Chondrocyte (in vitro differentiated cells): ENCODE data around the gene VMAC. TPM values are rescaled to one million over a fixed set of nuclear protein-coding genes. Genes with fewer than 3 reads are reported as not detected.

Experiments
- DNase-seq: peaks from one replicate; pipeline ENCODE4 v3.0.0; 2021; ENCODE audit warnings: mixed read lengths, low spot score
- H3K27ac Mint-ChIP-seq: one replicate; pipeline ENCODE4 v1.8.0; 2021; ENCODE audit warnings: mild to moderate bottlenecking, moderate library complexity, mixed read lengths; ENCODE audit not compliant: unreplicated experiment
- H3K27me3 Mint-ChIP-seq: 2 replicates; pipeline ENCODE4 v1.8.0; 2021; ENCODE audit warnings: low read depth, mixed read lengths
- H3K36me3 Mint-ChIP-seq: 2 replicates; pipeline ENCODE4 v1.8.0; 2021; ENCODE audit warnings: low read depth, mixed read lengths
- H3K4me1 Mint-ChIP-seq: 2 replicates; pipeline ENCODE4 v1.8.0; 2021; ENCODE audit warnings: low read depth, mild to moderate bottlenecking, mixed read lengths
- H3K4me3 Mint-ChIP-seq: one replicate; pipeline ENCODE4 v1.8.0; 2021; ENCODE audit warnings: mild to moderate bottlenecking, moderate library complexity, mixed read lengths; ENCODE audit not compliant: unreplicated experiment
- H3K9me3 Mint-ChIP-seq: 2 replicates; pipeline ENCODE4 v1.8.0; 2021; ENCODE audit warnings: low read depth, mixed read lengths
- total RNA-seq: library from RNA; stranded (reverse); gene quantifications from 3 replicates; pipeline ENCODE4 v1.2.1, GENCODE V29; 2021
- TF ChIP-seq, protein P1 (sequence below): fragments of 200-600 bp; sonication (generic); IDR thresholded peaks from 2 replicates; pipeline ENCODE4 v1.5.0; 2021; ENCODE audit warnings: antibody characterized with exemption, mild to moderate bottlenecking, moderate library complexity

VMAC gene
- total RNA-seq, 1 donor from 2014 or later: 6.1 TPM

DNA sequence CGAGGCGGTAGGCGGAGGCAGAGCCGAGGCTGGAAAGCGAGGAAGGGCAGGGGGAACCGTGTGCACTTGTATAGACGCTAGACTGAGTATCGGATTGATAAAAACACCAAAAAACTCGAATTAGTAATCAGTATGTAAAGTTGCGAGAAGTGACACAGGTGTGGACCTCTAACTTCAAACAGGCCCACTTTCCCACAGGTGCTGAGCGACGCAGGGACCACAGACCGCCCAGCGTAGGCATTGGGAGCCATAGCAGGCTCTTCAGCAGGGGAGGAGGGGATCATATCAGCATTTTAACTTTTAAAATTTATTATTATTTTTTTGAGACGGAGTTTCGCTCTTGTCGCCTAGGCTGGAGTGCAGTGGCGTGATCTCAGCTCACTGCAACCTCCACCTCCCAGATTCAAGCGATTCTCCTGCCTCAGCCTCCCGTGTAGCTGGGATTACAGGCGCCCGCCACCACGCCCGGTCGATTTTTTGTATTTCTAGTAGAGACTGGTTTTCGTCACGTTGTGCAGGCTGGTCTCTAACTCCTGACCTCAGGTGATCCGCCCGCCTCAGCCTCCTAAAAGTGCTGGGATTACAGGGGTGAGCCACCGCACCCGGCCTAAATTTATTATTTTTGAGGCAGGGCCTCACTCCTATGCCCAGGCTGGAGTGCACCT, 574 bp downstream of the VMAC start:
- H3K27ac Mint-ChIP-seq: no peak overlapping the region
- H3K9me3 Mint-ChIP-seq: no peaks in the 10 kb centered on the region
- H3K27me3 Mint-ChIP-seq: no peaks in the 10 kb centered on the region
- H3K4me1 Mint-ChIP-seq: peaks cover 22% of the 10 kb centered on the region
- peak overlapping the region; percentile 97 for H3K4me3 Mint-ChIP-seq
- no peak for DNase-seq
- TF ChIP-seq, protein P1, sequence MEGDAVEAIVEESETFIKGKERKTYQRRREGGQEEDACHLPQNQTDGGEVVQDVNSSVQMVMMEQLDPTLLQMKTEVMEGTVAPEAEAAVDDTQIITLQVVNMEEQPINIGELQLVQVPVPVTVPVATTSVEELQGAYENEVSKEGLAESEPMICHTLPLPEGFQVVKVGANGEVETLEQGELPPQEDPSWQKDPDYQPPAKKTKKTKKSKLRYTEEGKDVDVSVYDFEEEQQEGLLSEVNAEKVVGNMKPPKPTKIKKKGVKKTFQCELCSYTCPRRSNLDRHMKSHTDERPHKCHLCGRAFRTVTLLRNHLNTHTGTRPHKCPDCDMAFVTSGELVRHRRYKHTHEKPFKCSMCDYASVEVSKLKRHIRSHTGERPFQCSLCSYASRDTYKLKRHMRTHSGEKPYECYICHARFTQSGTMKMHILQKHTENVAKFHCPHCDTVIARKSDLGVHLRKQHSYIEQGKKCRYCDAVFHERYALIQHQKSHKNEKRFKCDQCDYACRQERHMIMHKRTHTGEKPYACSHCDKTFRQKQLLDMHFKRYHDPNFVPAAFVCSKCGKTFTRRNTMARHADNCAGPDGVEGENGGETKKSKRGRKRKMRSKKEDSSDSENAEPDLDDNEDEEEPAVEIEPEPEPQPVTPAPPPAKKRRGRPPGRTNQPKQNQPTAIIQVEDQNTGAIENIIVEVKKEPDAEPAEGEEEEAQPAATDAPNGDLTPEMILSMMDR: no peak
- no peaks in the 10 kb centered on the region for H3K36me3 Mint-ChIP-seq

DNA sequence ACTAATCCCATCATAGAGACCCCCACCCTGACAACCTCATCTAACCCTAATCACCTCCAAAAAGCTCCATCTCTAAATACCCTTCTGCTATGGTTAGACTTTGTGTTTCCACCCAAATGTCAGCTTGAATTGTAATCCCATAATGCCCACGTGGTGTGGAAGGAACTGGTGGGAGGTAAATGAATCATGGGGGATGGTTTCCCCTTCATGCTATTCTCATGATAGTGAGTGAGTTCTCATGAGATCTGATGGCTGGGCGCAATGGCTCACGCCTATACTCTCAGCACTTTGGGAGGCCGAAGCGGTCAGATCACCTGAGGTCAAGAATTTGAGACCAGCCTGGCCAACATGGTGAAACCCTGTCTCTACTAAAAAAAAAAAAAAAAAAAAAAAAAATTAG, 2.6 kb downstream of the VMAC start:
- Mint-ChIP-seq H3K27ac (no peak overlapping the region), H3K9me3 (no peaks in the 10 kb centered on the region), H3K4me3 (no peak overlapping the region), H3K27me3 (no peaks in the 10 kb centered on the region), H3K36me3 (no peaks in the 10 kb centered on the region), H3K4me1 (peaks cover 14% of the 10 kb centered on the region)
- TF ChIP-seq, protein P1: no peak
- DNase-seq: no peak

GRCh38 chr19:5908773-5909442, 4.2 kb downstream of the VMAC start:
- DNase-seq: no peak
- Mint-ChIP-seq H3K4me3 (no peak overlapping the region), H3K36me3 (no peaks in the 10 kb centered on the region), H3K9me3 (no peaks in the 10 kb centered on the region), H3K27ac (no peak overlapping the region), H3K4me1 (peaks cover 8% of the 10 kb centered on the region), H3K27me3 (no peaks in the 10 kb centered on the region)
- TF ChIP-seq, protein P1: no peak

DNA sequence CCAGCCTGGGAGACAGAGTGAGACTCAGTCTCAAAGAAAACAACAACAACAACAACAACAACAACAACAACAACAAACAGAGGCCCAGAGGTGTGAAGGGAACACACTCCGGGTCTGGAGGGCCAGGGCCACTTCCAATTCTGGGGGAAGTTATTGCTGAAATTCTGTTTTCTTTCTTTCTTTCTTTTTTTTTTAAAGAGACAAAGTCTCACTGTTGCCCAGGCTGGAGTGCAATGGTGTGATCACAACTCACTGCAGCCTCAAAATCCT, 5.9 kb downstream of the VMAC start:
- Mint-ChIP-seq H3K9me3 (no peaks in the 10 kb centered on the region), H3K36me3 (no peaks in the 10 kb centered on the region), H3K27me3 (no peaks in the 10 kb centered on the region), H3K4me1 (peaks cover 15% of the 10 kb centered on the region), H3K27ac (no peak overlapping the region), H3K4me3 (no peak overlapping the region)
- TF ChIP-seq, protein P1: no peak
- DNase-seq: no peak

DNA sequence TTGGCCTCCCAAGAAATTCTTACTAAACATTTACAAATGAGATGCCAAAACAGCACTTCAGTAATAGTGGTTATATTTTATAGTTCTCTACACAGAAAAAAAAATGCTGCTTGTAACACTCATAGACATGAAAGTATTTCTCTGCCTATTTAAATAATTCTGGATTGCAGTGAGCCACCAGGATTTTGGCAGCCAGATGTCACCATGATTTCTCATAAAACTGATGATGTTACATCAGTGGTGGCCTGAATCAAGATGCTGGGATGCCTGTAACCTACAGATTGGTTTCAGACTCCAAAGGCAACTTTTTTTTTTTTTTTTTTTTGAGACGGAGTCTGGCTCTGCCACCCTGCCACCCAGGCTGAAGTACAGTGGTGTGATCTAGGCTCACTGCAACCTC, 6.7 kb downstream of the VMAC start:
- no peak for DNase-seq
- no peaks in the 10 kb centered on the region for H3K27me3 Mint-ChIP-seq
- H3K9me3 Mint-ChIP-seq: no peaks in the 10 kb centered on the region
- H3K4me1 Mint-ChIP-seq: peaks cover 14% of the 10 kb centered on the region
- TF ChIP-seq, protein P1: no peak
- H3K36me3 Mint-ChIP-seq: no peaks in the 10 kb centered on the region
- H3K27ac Mint-ChIP-seq: peak overlapping the region; percentile 22
- no peak overlapping the region for H3K4me3 Mint-ChIP-seq
